GM19351 (cell line): ENCODE results near the gene CAMTA2.
"Not testable (repeated sequence)": the region's sequence is repeated elsewhere in the genome, so short reads cannot be mapped to it uniquely, and the experiment has no call there.

Experiments
- ATAC-seq: cut with Tn5 transposase; IDR thresholded peaks from one replicate; pipeline ENCODE4 v1.9.1; 2021; ENCODE audit warnings: mild to moderate bottlenecking, moderate library complexity; ENCODE audit not compliant: unreplicated experiment

The CAMTA2 gene

DNA sequence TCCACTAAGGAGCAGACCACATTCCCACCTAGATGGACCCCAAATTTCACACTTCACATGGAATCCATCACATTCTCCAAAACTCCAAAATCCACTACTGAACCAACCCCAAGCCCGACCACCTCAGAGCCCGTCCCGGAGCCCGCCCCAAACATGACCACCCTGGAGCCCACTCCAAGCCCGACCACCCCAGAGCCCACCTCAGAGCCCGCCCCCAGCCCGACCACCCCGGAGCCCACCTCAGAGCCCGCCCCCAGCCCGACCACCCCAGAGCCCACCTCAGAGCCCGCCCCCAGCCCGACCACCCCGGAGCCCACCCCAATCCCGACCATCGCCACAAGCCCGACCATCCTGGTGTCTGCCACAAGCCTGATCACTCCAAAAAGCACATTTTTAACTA lies 53.8 kb downstream of the CAMTA2 start:
- ATAC-seq = no peak

DNA sequence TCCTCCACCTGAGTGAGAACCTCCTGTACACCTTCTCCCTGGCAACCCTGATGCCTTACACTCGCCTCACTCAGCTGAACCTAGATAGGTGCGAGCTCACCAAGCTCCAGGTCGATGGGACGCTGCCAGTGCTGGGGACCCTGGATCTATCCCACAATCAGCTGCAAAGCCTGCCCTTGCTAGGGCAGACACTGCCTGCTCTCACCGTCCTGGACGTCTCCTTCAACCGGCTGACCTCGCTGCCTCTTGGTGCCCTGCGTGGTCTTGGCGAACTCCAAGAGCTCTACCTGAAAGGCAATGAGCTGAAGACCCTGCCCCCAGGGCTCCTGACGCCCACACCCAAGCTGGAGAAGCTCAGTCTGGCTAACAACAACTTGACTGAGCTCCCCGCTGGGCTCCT lies 54.7 kb downstream of the CAMTA2 start:
- no peak for ATAC-seq

DNA sequence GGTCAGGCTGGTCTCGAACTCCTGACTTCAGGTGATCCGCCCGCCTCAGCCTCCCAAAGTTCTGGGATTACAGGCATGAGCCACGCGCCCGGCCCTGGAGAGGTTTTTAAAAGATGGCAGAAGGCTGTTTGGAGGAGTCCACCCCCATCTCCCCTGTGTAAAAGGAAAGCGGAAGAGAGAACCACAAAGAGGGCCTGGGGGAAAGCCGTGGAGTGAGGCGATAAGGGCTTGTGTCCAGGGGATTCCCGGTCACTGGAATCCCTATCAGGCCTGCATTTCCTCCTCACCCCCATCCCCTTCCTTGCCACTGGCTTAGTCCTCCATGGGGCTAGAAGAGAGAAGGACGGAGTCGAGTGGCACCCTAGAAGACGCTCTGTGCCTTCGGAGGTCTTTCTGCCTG lies 55.5 kb downstream of the CAMTA2 start, which contains the start of gene GP1BA:
GP1BA (plus strand) TSS at position 315 of the 400 bp plus-strand sequence. CDS start 328 bp downstream, outside the sequence.
- ATAC-seq = no peak

DNA sequence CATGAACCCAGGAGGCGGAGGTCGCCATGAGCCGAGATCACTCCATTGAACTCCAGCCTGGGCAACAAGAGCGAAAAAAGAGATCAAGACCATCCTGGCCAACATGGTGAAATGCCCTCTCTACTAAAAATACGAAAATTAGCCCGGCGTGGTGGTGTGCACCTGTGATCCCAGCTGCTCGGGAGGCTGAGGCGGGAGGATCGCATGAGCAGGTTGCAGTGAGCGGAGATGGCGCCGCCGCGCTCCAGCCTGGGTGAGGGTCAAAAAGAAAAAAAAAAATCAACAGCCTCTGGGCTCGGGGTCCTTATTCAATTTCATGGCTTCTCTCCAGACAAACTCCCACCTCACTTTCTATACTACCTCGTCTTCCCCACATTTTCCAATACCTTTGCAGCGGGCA lies 58.6 kb downstream of the CAMTA2 start:
- ATAC-seq = no peak

DNA sequence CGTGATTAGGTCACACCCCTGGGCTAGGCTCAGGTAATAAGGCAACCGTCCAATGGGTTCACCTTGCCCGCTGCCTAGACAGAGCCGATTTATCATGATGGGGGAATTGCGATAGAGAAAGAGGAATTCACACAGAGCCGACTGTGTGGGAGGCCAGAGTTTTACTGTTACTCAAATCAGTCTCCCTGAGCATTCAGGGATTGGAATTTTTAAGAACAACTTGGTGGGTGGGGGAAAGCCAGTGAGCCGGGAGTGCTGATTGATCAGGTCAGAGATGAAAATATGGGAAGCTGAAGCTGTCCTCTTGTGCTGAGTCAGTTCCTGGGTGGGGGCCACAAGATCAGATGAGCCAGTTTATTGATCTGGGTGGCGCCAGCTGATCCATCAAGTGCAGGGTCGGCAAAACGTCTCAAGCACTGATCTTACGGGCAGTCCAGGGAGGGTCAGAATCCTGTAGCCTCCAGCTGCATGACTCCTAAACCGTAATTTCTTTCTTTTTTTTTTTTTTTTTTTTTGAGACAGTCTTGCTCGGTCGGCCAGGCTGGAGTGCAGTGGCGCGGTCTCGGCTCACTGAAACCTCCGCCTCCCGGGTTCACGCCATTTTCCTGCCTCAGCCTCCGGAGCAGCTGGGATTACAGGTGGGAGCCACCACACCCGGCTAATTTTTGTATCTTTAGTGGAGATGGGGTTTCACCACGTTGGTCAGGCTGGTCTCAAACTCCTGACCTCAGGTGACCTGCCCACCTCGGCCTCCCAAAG lies 60.7 kb downstream of the CAMTA2 start:
- not testable (repeated sequence) for ATAC-seq

DNA sequence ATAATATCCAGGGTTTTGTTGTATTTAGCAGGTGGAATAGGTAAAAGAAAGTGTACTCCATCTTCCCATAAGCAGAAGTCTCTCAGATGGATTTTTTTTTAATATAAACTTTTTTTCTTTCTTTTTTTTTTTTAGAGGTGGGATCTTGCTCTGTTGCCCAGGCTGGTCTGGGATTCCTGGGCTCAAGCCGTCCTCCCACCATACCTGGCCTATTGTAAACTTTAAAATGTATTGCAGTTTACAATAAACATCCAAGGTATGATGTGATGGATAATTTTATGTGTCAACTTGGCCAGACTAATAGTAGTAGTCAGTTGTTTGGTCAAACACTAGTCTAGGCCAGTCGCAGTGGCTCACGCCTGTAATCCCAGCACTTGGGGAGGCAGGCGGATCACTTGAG lies 66.2 kb downstream of the CAMTA2 start:
- ATAC-seq = no peak

DNA sequence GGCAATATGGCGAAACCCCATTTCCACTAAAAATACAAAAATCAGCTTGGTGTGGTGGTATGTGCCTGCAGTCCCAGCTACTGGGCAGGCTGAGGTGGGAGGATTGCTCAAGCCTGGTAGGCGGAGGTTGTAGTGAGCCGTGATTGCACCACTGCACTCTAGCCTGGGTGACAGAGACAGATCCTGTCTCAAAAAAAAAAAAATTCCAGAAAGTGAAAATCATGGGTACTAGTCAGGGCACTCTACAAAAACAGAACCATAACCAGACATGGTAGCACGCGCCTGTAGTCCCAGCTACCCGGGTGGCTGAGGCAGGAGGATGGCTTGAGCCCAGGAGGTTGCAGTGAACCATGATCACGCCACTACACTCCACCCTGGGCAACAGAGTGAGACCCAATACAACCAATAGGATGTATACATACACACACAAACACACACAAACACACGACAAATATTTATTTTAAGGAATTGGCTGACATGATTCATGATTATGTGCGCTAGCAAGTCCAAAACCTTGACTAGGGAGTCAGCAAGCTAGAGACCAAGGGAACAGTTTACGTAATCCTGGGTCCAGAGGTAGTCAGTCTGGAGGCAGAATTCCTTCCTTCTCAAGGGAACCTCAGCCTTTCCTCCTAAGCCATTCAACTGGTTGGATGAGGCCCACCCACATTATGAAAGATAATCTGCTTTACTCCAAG lies 67.0 kb downstream of the CAMTA2 start:
- ATAC-seq = no peak

DNA sequence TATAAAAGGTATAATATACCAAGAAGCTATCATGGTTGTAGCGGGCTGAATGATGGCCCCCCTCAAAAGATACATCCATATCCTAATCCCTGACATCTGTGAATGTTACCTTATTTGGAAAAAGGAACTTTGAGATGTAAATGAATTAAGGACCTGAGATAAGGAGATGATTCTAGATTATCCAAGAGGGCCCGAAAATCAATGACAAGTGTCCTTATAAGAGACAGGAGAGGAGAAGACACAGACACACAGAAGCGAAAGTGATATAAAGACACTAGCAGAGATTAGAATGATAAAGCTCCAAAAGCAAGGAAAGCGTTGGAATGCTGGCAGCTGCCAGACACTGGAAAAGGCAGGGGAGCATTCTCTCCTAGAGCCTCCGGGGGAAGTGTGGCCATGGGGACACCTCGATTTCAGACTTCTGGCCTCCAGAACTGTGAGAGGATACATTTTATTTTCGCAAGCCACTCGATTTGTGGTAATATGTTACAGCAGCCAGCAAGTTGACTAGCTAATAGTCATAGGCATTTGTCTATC lies 67.9 kb downstream of the CAMTA2 start:
- ATAC-seq = no peak
